SKM-1 treated with dmso at 0.1 percent for 144 hours (cell line): ENCODE data around the gene PATJ.
"Not testable (repeated sequence)": the region's sequence is repeated elsewhere in the genome, so short reads cannot be mapped to it uniquely, and the experiment has no call there.

Experiments
- DNase-seq: peaks from one replicate; lab custom pipeline; 2025; ENCODE audit not compliant: unreplicated experiment; lab: John Stamatoyannopoulos, UW

The PATJ gene

DNA sequence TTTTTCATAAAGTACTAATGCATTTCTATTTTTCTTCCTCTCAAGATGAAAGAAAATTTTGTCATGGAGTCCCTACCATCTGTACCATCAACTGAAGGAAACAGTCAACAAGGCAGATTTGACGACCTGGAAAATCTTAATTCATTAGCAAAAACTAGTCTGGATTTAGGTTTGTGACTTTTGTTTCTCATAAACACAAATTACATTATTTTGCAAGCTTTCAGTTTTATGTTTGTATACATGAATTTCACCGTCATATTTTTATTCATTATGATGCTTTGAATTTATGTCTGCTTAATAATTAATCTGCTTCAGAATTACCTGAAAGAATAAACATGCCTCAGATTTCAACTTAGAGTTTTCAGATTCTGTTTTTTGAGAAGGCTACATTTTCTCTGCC, 132.9 kb downstream of the PATJ start:
- DNase-seq, result no peak

DNA sequence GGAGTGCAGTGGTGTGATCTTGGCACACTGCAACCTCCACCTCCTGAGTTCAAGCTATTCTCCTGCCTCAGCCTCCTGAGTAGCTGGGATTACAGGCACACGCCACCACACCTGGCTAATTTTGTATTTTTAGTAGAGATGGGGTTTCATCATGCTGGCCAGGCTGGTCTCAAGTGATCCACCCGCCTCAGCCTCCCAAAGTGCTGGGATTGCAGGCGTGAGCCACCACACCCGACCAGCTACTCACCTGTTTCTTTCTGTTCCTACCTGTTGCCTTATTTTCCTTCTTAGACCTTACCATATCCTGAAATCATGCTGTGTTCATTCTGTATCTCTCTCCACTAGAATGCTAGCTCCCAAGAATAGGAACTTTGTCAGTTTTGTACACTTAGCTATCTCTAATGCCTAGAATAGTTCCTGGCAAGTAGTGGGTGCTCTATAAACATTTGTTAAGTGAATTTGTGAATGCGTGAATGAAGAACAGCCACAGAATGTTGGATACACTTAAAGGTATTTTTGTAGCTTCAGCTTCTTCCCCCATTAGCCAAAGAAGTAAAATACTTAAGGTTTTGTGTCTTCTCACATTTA, 137.7 kb downstream of the PATJ start:
- not testable (repeated sequence) for DNase-seq

DNA sequence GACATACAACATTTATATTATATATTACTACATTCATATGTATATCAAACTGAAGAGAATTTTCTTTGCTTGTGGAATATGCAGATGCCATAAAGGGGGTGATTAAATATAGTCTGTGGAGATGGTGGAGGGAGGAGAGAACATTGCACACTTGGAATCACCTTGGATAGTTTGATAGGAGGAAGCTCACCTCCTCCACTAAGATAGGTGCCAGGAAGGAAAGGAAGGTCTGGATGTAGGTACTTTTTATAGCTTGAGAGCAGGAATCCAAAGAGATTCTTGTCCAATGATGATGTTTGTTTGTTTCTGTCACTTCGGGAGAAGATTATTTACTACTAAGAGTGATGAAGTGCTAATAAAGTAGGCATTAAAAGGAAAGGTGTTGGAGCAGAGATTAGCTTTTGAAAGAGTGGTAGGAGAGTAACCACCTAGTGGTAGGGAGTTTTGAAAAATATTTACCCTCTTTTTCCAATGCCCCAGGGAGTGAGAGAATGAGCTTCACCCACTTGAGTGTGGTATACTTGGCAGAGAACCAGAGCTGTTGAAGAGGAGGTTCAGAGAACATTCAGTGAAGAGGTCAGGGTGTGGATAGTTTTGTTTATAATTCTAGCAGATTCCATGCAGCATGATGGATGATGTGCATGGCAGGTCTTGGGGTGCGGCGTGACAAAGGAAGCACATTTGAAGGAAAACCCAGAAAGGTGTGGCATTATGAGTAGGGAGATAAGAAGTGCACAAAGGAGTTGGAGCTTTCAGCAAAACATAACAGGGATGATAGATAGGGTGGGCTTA, 145.0 kb downstream of the PATJ start:
- DNase-seq, result no peak

DNA sequence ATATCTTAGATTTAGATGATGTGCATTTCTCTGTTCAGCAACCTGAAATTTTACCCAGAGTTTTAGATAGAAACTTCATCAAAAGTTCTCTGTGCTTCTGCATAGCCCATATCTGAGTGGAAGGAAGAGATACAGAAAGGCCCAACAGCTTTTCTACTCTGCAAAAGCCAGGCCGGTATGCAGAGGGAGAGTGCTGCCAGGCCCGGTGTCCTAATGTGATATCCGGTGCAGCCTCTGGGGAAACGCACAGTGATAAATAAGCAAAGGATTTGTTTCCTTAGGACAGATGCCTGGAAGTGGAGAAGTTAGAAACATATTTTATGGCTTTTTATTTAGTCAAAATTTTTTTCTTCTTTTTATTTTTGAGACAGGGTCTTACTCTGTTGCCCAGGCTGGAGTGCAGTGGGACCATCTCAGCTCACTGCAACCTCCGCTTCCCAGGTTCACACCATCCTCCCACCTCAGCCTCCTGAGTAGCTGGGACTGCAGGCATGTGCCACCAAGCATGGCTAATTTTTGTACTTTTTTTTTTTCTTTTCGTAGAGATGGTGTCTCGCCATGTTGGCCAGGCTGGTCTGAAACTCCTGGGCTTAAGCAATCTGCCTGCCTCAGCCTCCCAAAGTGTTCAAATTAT, 145.8 kb downstream of the PATJ start:
- no peak for DNase-seq

DNA sequence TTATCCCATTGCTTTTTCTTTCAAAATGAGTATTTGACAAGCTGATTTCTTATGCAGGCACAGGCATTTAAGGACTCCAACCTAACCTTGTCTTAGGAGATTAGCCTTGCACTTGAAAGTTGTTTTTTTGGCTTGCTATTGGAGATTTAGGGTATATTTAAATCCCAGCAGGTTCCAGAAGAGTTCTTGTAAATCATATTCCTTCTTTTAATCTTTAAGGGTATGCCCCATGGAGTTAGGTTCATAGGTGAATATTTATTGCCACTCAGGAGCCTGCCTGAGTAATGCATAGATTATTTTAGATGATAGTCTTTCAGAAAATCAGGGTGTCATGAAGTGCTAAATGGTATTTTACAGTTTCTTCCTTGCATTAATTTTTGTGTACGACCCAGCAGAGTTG, 146.5 kb downstream of the PATJ start:
- no peak for DNase-seq

DNA sequence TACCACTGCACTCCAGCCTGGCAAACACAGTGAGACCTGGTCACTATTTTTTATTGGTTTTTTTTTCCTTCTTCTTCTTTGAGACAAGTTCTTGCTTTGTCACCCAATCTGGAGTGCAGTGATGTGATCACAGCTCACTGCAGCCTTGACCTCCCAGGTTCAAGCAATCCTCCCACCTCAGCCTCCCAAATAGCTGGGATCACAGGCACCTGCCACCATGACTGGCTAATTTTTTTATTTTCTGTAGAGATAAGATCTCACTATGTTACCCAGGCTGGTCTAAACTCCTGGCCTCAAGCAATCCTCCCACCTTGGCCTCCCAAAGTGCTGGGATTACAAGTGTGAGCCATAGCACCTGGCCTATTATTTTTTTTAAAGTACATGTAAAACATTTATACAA, 148.2 kb downstream of the PATJ start:
- DNase-seq, result not testable (repeated sequence)

DNA sequence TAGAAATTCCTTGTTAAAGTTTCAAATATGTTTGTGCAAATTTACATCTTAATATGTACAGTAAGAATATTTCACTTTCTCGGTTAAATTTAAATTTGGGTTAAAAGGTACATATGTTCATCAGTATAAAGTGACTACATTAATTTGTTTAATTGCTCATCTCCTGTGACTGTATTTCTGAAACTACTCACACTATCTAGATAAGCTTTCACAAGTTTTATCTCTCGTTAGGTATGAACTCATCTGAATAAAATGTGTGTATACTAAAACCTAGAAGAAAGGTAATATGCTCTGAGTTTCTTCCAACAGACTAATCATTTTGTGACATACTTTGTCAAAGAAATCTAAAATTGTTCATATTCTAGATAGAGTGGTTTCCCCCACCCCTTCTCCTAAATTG, 150.7 kb downstream of the PATJ start:
- no peak for DNase-seq

DNA sequence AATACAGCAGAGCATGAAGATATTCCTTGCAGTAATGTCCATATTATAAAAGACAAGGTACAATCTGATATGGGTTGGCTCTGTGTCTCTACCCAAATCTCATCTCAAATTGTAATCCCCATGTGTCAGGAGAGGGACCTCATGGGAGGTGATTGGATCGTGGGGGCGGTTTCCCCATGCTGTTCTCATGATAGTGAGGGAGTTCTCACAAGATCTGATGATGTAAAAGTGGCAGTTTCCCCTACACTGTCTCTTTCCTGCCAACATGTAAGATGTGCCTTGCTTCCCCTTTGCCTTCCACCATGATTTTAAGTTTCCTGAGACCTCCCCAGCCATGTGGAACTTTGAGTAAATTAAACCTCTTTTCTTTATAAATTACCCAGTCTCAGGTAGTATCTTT, 152.0 kb downstream of the PATJ start:
- DNase-seq, result not testable (repeated sequence)

DNA sequence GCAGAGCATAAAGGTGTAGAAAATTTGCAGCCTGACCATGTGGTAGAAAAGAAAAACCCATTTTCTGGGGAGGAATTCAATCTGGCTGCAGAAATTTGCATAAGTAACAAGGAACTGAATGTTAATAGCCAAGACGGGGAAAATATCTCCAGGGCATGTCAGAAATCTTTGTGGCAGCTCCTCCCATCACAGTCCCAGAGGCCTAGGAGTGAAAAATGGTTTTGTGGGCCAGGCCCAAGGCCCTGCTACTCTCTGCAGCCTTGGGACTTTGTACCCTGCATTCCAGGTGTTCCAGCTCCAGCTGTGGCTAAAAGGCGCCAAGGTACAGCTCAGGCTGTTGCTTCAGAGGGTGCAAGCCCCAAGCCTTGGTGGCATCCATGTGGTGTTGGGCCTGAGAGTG, 152.9 kb downstream of the PATJ start:
- DNase-seq, result no peak

DNA sequence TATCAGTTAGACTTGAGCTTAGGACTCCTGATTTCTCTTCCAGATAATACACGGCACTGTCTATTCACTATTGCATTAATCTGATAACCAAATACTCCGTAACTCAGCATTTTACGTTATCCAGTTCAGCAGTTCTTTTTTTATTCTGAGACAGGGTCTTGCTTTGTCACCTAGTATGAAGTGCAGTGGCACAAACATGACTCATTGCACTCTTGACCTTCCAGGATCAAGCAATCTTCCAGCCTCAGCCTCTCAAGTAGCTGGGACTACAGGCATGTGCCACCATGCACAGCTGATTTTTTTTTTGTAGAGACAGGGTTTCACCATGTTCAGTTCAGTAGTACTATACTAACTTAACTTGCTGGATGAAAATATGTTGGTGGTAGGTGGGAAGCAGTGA, 156.4 kb downstream of the PATJ start:
- DNase-seq, result no peak

DNA sequence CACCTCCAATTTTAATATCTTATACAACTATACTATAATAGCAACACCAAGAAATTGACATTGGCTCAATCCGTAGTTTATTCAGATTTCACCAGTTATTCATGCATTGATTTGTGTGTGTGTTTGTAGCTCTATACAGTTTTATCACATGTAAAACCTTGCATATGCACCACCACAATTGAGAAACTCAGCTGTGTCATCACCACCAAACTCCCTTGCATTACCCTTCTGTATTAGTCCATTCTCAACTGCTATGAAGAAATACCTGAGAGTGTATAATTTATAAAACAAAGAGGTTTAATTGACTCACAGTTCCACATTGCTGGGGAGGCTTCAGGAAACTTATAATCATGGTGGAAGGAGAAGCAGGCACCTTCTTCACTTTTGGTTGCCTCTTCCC, 162.1 kb downstream of the PATJ start:
- no peak for DNase-seq

DNA sequence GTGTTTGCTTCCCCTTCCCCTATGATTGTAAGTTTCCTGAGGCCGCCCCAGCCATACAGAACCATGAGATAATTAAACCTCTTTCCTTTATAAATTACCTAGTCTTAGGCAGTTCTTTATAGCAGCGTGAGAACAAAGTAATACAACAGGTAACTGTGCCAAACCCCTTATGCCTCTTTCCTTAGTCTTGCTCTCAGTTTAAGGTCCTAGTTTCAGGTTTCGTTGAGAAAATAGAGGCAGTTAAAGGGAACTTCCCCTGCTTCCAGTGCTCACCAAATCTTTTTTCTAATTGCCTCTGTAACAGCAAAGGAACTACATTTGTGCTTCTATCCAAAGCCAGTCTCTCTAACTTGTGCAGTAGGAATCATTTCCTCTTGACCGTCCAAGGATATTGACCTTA, 164.8 kb downstream of the PATJ start:
- DNase-seq, result no peak

DNA sequence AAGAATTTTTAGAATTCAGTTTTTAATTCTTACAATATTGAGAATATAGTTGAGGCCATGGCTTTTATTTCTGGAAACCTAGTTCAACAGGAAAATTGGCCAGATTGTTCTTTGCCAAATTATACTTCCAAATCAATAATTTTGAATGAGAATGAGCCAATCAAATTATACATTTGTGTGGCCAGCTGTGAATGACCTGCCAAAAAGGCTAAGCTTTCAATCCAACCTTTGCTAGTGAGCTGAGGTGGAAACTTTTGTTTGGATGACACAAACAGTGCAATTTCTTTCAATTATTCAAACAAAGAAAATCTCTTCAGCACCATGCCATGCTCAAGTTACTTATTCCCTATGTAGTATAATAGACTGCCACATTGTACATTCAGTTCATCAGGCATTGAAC, 167.8 kb downstream of the PATJ start:
- no peak for DNase-seq

DNA sequence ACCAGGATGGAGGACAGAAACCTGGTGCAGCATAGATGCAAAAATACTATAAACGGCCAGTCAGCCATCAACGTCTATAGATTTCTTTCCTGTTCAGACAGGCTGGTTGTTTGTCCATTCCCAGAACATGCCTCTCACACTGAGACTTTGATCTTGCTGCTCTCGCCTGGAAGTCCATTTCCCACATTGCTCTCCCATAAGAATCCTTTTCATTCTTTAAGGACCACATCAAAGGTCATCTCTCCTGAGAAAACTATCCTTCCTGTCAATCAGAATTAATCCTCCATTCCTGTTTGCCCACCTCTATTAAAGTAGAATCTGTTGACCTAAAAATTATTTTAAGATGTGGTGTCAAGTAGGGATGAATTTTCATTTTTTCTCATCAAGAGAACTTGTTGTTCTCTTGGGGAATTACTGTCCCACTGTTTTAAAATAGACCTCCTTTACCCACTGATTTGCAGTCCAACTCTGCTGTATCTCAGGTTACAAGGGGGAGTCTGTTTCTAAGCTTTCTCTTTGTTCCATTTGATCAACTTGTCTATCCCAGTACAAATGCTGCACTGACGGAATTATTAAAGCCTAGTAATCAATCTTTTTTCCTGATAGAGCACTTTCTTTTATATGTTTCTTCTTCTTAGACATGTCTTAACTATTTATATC, 172.7 kb downstream of the PATJ start:
- DNase-seq, result no peak

DNA sequence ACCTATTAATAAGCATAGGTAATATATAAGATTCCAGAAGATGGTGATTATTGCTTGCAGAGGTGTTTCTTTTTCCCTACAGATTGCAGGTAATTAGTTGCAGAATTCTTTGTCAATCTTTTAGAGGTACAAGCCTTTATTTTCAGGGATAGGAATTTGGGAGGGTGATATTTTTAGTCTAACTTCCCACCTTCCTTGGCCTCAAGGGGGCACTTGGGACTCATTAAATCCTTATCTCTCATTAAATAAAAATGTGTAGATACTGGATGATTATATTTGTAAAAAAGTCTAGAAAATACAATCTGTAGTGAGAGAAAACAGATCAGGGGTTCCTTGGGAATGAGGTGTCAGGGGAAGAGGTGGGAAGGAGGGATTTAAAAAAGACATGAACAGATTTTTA, 179.2 kb downstream of the PATJ start:
- no peak for DNase-seq

DNA sequence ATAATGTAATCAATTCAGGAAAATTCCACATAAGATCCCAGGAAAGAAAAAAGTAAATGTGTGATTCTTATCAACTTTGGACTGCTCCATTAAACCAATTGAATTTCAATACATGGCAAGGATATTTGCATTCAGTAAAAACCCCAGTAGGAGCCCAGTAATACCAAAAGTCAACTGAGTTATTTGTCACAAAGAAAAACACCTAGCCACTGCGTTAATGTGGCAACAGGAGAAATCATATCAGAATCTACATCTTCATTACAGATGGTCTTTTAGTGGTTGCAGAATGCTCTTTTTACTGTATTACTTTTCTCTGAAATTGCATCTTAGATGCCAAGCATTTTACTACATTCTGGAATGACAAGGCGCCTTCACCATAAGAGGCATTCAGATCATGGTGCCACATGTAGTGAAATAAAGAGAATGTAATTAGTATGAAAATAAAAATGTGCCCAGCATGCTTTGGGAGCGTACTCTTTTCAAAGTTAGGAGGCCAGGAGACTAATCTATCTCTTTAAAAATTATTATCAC, 180.7 kb downstream of the PATJ start:
- DNase-seq, result no peak

DNA sequence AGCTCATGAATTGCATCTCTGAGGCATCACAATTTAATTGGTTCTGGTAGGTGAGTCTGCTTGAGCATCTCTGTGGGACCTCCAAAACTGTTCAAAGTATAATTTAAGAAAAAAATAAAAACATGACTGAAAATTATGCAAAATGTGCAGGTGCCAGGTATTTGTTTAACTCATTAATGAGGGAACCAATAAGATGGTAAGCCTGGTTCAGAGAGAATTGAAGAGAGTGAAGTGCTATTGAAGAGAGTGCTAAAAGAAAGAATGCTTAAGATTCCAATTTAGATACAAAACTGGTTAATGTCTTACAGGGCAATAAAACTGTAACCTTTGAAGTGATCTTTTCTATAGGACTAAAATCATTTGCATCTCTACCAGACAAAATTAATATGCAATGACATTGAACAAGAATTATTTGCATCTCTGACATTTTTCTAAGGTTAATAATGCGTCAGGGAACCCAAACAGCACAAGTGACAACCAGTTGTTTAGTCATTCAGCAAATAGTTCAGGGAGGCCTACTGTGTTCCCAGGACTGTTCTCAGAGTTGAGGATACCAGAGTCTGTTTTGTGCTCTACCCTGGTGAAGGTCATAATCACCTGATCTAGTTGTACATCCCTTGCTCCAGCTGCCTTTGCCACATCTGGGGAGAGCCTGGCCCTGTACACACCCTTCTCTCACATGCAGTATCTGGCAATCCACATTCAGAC, 183.5 kb downstream of the PATJ start:
- no peak for DNase-seq

DNA sequence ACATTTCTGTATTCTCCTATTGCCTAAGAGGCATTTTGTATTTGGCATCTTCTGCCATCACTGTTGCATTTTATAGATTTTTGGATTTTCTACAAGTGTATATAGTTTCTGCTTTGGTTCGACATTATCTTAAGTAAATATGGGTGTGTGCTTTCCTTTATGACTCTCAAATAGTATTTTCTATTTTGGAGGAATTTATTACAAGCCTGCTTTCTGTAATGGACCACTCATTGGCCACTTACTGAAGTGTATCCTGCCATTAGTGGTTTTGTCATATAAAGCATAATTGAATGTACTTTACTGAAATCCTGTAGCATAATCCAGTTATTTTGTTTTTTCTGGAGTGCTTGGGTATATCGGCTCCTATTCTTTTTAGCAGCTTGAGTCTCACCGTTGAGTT, 184.3 kb downstream of the PATJ start:
- no peak for DNase-seq

DNA sequence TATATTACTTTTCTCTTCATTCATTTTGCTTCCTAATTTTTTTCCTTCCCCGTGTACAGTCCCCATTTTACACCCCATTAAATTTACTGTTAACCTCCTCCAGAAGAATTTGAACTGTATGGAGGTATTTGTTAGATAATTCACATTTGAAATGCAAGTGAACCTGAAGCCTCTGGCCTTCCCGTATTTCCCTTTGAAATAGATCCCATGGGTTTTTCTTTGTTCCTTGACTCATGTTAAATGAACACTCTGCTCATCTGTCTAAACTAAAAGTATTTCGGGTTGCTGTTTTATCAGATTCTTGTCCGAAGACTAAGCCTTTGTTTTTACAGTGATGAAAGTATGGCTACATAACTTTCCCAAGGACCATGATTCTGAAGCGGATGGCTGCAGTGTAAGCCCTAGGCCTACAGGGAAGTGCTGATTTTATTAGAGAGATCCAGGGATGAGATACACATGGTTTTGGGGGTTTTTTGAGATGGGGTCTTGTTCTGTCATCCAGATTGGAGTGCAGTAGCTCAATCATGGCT, 187.9 kb downstream of the PATJ start:
- DNase-seq, result no peak

DNA sequence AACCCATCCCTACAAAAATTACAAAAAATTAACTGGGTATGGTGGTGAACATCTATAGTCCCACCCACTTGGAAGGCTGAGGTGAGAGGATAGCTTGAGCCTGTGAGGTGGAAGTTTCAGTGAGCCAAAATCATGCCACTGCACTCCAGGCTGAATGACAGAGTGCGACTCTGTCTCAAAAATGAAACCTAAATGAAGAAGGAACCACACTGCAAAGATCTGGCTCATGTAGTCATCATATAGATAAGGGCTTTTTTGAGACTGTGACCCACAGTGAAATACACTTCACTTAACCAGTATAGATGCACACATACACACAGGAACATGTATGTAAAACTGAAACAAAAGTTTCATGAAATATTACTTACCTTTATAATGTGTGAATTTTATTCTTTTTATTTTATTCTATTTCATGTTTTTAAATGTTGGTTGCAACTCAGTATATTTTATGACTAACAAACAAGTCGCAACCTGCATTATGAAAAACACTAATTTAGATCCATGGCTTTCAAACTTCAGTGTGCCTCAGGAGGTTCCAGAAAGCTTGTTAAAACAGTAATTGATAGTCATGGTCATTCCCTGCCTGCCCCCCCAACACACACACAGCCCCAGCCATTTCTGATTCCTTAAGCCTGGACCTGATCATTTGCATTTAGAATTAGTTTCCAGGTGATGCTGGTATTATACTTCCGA, 189.5 kb downstream of the PATJ start:
- DNase-seq, result no peak
